Measurements from ENCODE around the gene ZNF320.
"Not testable (repeated sequence)": the region's sequence is repeated elsewhere in the genome, so short reads cannot be mapped to it uniquely, and the experiment has no call there.

ZNF320 gene

GRCh38 chr19:52917531-52917930 is 20.1 kb upstream of the ZNF320 start:
- DNase-seq, result no peak

DNA sequence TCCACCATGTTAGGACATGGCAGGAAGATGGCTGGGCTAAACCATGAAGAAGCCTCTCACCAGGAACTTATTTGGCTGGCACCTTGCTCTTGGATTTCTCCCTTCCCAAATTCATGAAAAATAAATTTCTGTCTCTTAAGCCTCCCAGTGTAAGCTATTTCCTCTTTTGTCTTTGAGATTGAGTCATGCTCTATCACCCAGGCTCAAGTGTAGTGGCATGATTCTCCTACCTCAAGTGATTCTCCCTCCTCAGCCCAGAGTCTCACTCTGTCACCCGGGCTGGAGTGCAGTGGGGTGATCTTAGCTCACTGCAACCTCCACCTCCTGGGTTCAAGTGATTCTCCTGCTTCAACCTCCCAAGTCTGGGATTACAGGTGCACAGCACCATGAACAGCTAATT is 13.2 kb upstream of the ZNF320 start:
- no peak for DNase-seq

GRCh38 chr19:52904052-52904780 is 6.8 kb upstream of the ZNF320 start:
- not testable (repeated sequence) for DNase-seq

DNA sequence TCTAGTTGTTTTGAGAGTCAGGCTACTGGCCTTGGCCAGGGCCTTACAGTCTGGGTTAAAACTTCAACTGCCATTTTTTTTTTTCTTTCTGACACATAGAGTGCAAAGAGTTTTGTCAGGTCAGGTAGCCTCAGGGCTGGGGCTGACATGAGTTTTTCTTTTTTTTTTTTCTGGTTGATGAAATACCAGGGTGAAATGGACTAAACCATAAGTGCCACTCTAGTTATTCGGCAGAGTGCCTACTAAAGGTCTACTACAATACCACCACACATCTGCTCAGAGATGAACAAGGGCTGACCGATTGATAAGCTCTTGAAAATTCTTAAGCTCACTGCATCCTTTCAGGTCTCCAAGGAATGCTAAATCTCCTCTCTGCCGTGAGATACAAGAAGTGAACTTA is 4.4 kb upstream of the ZNF320 start:
- no peak for DNase-seq

DNA sequence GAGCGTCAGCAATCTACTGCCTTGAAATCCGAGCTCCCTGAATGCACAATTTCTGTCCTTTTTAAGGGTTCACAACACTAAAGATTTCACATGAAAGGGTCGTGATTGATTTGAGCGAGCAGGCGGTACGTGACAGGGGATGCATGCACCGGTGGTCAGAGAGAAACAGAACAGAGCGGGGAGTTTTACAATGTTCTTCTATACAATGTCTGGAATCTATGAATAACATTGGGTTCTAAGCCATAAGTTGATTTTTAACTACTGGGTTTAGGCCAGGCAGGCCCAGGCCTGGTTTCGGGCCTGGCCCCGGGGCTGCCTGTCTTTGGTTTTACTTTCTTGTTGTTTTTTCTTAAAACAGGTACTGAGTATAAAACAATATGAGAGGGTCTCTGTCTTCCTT is 1.2 kb upstream of the ZNF320 start:
- DNase-seq, result not testable (repeated sequence)

- DNase-seq, result no peak
Measured at GRCh38 chr19:52898101-52898500, 666 bp upstream of the ZNF320 start.

DNA sequence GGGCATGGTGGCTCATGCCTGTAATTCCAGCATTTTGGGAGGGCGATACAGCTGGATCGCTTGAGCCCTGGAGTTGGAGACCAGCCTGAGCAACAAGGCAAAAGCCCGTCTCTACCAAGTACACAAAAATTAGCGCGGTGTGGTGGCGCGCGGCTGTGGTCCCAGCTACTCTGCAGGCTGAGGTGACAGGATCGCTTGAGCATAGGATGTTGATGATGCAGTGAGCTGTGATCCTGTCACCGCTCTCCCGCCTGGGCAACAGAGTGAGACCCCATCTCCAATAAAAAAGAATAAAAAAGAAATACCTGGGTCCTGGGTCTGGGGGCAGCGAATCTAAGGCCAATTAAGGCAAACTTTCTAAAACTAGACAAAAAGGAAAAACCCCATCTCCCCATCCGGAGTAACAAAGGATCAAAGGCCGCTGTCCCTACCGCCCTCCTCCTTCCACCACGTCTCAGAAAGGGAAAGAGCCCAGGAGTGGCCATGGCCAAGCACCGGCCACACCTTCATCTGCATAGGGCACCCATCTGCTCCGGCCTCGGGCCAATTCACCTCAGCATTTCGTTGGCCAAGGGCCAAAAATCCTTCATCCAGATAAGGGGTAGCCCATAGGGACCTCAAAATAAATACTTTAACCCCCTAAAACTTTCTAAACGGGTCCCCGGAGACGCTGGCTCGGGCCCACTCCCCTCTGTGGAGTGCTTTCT is 851 bp downstream of the ZNF320 start:
- DNase-seq, result no peak

DNA sequence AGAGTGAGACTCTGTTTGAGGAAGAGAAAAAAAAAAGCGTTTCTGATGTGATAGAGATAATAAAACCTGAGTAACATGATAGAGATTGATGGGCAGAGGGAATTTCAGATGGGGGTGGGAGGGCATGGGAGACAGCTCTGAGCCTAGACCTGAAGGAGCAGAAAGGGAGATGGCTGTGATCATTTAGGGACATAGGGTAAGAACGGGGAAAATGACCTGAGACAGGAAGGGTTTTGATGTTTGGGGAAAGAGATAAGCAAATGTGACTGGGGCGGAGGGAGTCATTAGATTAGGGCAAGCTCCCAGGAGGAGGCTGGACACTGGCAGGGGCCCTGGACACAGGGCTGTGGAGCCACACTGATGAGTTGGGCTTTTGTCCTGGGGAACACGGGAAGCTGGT is 6.1 kb downstream of the ZNF320 start:
- no peak for DNase-seq

GRCh38 chr19:52889931-52890330 is 7.5 kb downstream of the ZNF320 start:
- DNase-seq, result no peak

- no peak for DNase-seq
Measured at GRCh38 chr19:52889076-52889475, 8.4 kb downstream of the ZNF320 start.

GRCh38 chr19:52880895-52881389 is 16.5 kb downstream of the ZNF320 start:
- DNase-seq, result no peak

GRCh38 chr19:52872996-52873395 is 24.4 kb downstream of the ZNF320 start:
- not testable (repeated sequence) for DNase-seq

DNA sequence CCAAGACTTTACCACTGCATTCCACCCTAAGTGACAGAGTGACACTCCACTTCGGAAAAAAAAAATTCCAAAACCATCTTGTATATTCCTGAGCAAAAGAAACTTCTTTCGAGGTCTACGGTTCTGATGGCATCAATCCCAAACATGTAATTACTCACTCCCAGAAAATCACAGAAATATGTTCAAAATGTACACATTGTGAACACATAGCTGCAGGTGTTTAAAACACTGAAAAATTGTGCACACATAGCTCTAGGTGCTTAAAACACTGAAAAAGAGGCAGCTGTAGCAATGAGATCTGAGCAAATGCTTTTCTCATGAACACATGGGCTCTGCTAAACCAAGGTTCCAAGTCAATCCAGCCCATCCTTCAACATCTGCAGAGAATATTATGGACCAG is 26.0 kb downstream of the ZNF320 start:
- DNase-seq, result no peak

DNA sequence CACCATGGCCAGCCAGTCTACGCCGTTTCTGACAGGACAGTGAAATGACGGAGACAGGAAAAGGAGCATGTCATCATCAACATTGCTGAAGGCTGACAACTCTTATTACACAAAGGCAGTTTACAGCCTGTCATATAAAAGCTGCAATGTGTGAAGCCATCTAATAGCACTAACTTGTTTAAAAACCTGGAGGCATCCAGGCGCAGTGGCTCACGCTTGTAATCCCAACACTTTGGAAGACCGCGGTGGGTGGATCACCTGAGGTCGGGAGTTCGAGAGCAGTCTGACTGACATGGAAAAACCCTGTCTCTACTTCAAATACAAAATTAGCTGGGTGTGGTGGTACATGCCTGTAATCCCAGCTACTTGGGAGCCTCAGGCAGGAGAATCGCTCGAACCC is 29.4 kb downstream of the ZNF320 start:
- DNase-seq, result not testable (repeated sequence)

DNA sequence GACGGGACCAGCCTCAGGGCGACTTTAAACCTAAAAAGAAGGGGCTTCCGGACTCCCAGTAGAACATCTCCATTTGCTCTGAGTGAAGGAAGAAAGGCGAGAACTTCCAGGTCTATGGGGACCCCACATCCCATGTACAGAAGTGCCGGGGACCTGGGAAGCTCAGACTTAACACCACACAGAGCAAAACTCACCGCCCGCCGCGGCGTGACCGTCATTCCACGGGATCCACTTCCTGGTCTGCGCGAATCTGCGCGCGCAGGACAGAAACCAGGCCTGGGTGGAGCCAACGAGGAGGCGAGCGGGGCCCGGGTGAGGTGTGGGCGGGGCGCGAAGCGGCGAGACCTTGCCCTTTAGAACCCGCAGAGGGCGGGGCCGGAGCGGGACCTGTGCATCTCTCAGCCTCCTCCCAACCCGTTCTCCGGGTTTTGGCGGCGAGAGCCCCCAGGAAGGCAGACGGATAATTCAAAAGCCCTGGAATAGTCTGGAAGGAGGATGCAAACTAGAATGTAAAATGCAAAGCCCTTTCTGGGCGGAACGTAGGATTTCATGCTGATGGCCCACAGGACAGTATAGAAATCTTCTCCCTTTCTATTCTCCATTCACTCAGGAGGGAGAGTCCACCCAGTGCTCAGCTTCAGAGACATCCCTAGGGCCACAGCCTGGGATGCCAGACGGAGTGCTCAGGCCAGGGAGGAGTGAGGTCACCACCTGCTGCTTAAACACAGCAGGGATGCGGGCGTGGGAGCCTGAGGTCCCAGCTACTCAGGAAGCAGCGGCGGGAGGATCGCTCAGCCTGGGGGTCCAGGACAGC is 39.9 kb downstream of the ZNF320 start, which contains the start of gene ZNF468:
TSS of gene ZNF468 (minus strand) at position 242 of the 814 bp plus-strand sequence. CDS start 3,347 bp downstream, outside the sequence.
- peak; percentile 60 for DNase-seq

DNA sequence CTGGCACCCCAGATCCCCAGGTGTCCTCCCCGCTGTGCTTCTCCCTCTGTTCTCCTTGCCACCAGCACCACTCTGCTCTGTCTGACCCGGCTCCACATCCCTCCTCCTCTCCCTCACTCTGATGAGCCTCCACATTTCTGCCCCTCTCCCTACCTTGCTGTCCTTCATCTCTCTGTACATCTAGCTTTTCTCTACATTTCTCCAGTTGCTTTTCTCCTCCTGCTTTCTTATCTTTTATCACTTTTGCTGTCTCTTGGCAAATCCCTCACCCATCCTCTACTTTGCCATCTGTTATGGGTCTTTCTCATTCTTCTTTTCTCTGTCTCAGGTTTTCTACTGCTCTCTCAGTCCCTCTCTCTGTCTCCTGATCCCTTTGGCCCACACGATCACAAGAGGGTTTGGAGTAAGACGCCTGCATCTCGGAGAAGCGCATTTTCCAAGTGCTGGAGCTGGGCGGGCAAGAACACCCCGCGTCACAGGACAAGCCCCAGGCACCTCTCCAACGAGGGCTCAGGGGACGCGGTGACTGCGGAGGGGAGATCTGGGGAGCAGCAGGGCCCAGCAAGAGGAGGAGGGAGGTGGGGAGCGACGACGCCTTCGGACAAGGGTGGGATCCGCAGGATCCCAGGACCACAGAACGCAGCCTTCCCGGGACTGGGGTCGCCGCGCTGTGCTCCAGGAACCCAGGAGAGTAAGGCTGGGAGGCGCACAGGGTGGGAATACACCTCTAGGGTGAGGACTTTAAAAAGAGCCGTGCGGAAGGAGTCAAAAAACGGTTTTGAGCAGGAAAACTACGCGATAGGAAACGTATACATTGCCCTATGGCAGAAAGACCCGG is 40.7 kb downstream of the ZNF320 start:
- not testable (repeated sequence) for DNase-seq
